Caco-2 (cell line): Measurements from ENCODE around the gene PLEKHG7. TPM values are rescaled to one million over a fixed set of nuclear protein-coding genes. Genes with fewer than 3 reads are reported as not detected.

Experiments
- BruUV-seq: library from RNA; stranded (reverse); fragments of 400-500 nt; replicated peaks from 2 replicates; lab custom pipeline; 2021; lab: Mats Ljungman, UMichigan
- CTCF ChIA-PET: fragments of 300-600 bp; sonication (Branson Sonifier 250); formaldehyde crosslinking; loops from one replicate; lab custom pipeline; 2022; ENCODE audit warnings: antibody characterized with exemption; lab: Charles Lee
- POLR2A ChIA-PET: fragments of 300-600 bp; sonication (Branson Sonifier 250); formaldehyde crosslinking; loops from one replicate; lab custom pipeline; 2022; ENCODE audit warnings: antibody characterized with exemption; lab: Charles Lee
- DNase-seq, 2 experiments: peaks; one replicate each; pipeline versions ENCODE4 v3.0.0 to v3.0.0-alpha.2; 2020 to 2022
- H3K27me3 ChIP-seq: replicated peaks from 2 replicates; pipeline ENCODE4 v1.6.0; 2011; ENCODE audit warnings: low read length; ENCODE audit not compliant: control insufficient read depth, insufficient read depth
- H3K36me3 ChIP-seq: 2 replicates; pipeline ENCODE4 v1.5.1; 2011; ENCODE audit warnings: low read length; ENCODE audit not compliant: control insufficient read depth, insufficient read depth
- H3K4me1 ChIP-seq: fragments of 250-450 bp; sonication (Bioruptor Pico); 2 replicates; pipeline ENCODE4 v1.5.1; 2020; ENCODE audit warnings: mild to moderate bottlenecking
- H3K4me3 ChIP-seq: 2 replicates; pipeline ENCODE4 v1.5.1; 2011; ENCODE audit warnings: low read depth, mild to moderate bottlenecking, control low read depth, low read length
- H3K9me3 ChIP-seq: fragments of 250-450 bp; sonication (Bioruptor Pico); 2 replicates; pipeline ENCODE4 v1.5.1; 2020; ENCODE audit warnings: mild to moderate bottlenecking, moderate library complexity
- H3K27ac Mint-ChIP-seq: one replicate; pipeline ENCODE4 v1.8.0; 2022; ENCODE audit warnings: mixed read lengths; ENCODE audit not compliant: unreplicated experiment
- H3K27me3 Mint-ChIP-seq: one replicate; pipeline ENCODE4 v1.8.0; 2022; ENCODE audit warnings: mixed read lengths; ENCODE audit not compliant: insufficient read depth, unreplicated experiment
- H3K36me3 Mint-ChIP-seq: one replicate; pipeline ENCODE4 v1.8.0; 2022; ENCODE audit warnings: mild to moderate bottlenecking, mixed read lengths; ENCODE audit not compliant: insufficient read depth, unreplicated experiment
- H3K4me1 Mint-ChIP-seq: one replicate; pipeline ENCODE4 v1.8.0; 2022; ENCODE audit warnings: low read depth, mixed read lengths; ENCODE audit not compliant: unreplicated experiment
- H3K4me3 Mint-ChIP-seq: one replicate; pipeline ENCODE4 v1.8.0; 2022; ENCODE audit warnings: mild to moderate bottlenecking, moderate library complexity, mixed read lengths; ENCODE audit not compliant: unreplicated experiment
- H3K9me3 Mint-ChIP-seq: one replicate; pipeline ENCODE4 v1.8.0; 2022; ENCODE audit warnings: mixed read lengths; ENCODE audit not compliant: unreplicated experiment
- CTCF ChIP-seq, 2 experiments: fragments of 200-600 bp in 1 of 2; IDR thresholded peaks; 1 replicate in 1 of 2; 2 replicates in 1 of 2; pipeline versions ENCODE4 v1.5.1 to v1.8.0; 2011 to 2022; ENCODE audit warnings: antibody characterized with exemption in 1 of 2, control low read depth in 1 of 2, inconsistent platforms in 1 of 2, low read depth in 1 of 2, low read length in 1 of 2, mild to moderate bottlenecking in 1 of 2, moderate library complexity in 1 of 2; ENCODE audit not compliant: insufficient read depth in 1 of 2, severe bottlenecking in 1 of 2, unreplicated experiment in 1 of 2
- intact Hi-C: fragments of 100-400 bp; cut with micrococcal nuclease; formaldehyde crosslinking; loops from one replicate; pipeline ENCODE4 v1.10.0; 2022; ENCODE audit not compliant: unreplicated experiment
- total RNA-seq: library from RNA; stranded (reverse); gene quantifications from 2 replicates; pipeline ENCODE4 v1.2.3, GENCODE V29; 2022

The PLEKHG7 gene
- total RNA-seq, 1 experiment from 2014 or later: 0.23 TPM

- intact Hi-C loops: no loop called here
- H3K4me1 Mint-ChIP-seq: no peaks in the 10 kb centered on the region
- Histone ChIP-seq H3K9me3 (no peaks in the 10 kb centered on the region), H3K36me3 (no peaks in the 10 kb centered on the region), H3K27me3 (no peaks in the 10 kb centered on the region), H3K4me3 (no peak overlapping the region), H3K4me1 (no peaks in the 10 kb centered on the region)
- H3K4me3 Mint-ChIP-seq: no peak overlapping the region
- no peak overlapping the region for H3K27ac Mint-ChIP-seq
- no TSS peak for BruUV-seq
- CTCF ChIA-PET: no interaction called here
- POLR2A ChIA-PET: no interaction called here
- no peak for TF ChIP-seq CTCF (IDR thresholded peaks at IDR 0.05; ENCODE audit: insufficient read depth in 1 of 2, low read depth in 1 of 2, low read length in 1 of 2, severe bottlenecking in 1 of 2, unreplicated experiment in 1 of 2)
- DNase-seq: no peak
- H3K9me3 Mint-ChIP-seq: peaks cover 8% of the 10 kb centered on the region
- H3K36me3 Mint-ChIP-seq: no peaks in the 10 kb centered on the region
- peaks cover 16% of the 10 kb centered on the region for H3K27me3 Mint-ChIP-seq
These were observed 27.1 kb downstream of the PLEKHG7 start for GRCh38 chr12:92729773-92730305.

GRCh38 chr12:92730758-92731157 lies 28.0 kb downstream of the PLEKHG7 start:
- Mint-ChIP-seq H3K9me3 (no peaks in the 10 kb centered on the region), H3K4me1 (no peaks in the 10 kb centered on the region), H3K4me3 (no peak overlapping the region), H3K27ac (no peak overlapping the region), H3K27me3 (peaks cover 18% of the 10 kb centered on the region), H3K36me3 (no peaks in the 10 kb centered on the region)
- Histone ChIP-seq H3K4me1 (no peaks in the 10 kb centered on the region), H3K27me3 (no peaks in the 10 kb centered on the region), H3K9me3 (no peaks in the 10 kb centered on the region), H3K4me3 (no peak overlapping the region), H3K36me3 (no peaks in the 10 kb centered on the region)
- no peak for DNase-seq
- intact Hi-C loops: no loop called here
- TF ChIP-seq CTCF (IDR thresholded peaks at IDR 0.05; ENCODE audit: insufficient read depth in 1 of 2, low read depth in 1 of 2, low read length in 1 of 2, severe bottlenecking in 1 of 2, unreplicated experiment in 1 of 2): no peak
- BruUV-seq: no TSS peak
- ChIA-PET CTCF (no interaction called here), POLR2A (no interaction called here)

GRCh38 chr12:92732216-92732615 lies 29.4 kb downstream of the PLEKHG7 start:
- H3K27me3 ChIP-seq: no peaks in the 10 kb centered on the region
- ChIA-PET CTCF (no interaction called here), POLR2A (no interaction called here)
- no peak overlapping the region for H3K4me3 ChIP-seq
- Mint-ChIP-seq H3K36me3 (no peaks in the 10 kb centered on the region), H3K27me3 (peaks cover 20% of the 10 kb centered on the region), H3K27ac (no peak overlapping the region), H3K4me1 (no peaks in the 10 kb centered on the region), H3K9me3 (no peaks in the 10 kb centered on the region), H3K4me3 (no peak overlapping the region)
- no TSS peak for BruUV-seq
- H3K4me1 ChIP-seq: no peaks in the 10 kb centered on the region
- no peak for TF ChIP-seq CTCF (IDR thresholded peaks at IDR 0.05; ENCODE audit: insufficient read depth in 1 of 2, low read depth in 1 of 2, low read length in 1 of 2, severe bottlenecking in 1 of 2, unreplicated experiment in 1 of 2)
- intact Hi-C loops: no loop called here
- H3K9me3 ChIP-seq: no peaks in the 10 kb centered on the region
- H3K36me3 ChIP-seq: no peaks in the 10 kb centered on the region
- no peak for DNase-seq
